BLaER1 (cell line): ENCODE data around the gene ACTRT2.

Source experiments
- H3K27ac ChIP-seq: shearing (Covaris generic); formaldehyde crosslinking; 2 replicates; pipeline ENCODE4 v1.8.1; 2022
- H3K27me3 ChIP-seq: shearing (Covaris generic); formaldehyde crosslinking; 2 replicates; pipeline ENCODE4 v1.8.1; 2022
- H3K36me3 ChIP-seq: shearing (Covaris generic); formaldehyde crosslinking; 2 replicates; pipeline ENCODE4 v1.8.1; 2022
- H3K4me1 ChIP-seq: shearing (Covaris generic); formaldehyde crosslinking; 2 replicates; pipeline ENCODE4 v1.8.1; 2022
- H3K4me2 ChIP-seq: shearing (Covaris generic); formaldehyde crosslinking; 2 replicates; pipeline ENCODE4 v1.8.1; 2022
- H3K4me3 ChIP-seq: shearing (Covaris generic); formaldehyde crosslinking; 2 replicates; pipeline ENCODE4 v1.8.1; 2022
- H3K9ac ChIP-seq: shearing (Covaris generic); formaldehyde crosslinking; 2 replicates; pipeline ENCODE4 v1.8.1; 2022
- H3K9me3 ChIP-seq: shearing (Covaris generic); formaldehyde crosslinking; 2 replicates; pipeline ENCODE4 v1.8.1; 2022
- H4K20me1 ChIP-seq: shearing (Covaris generic); formaldehyde crosslinking; 2 replicates; pipeline ENCODE4 v1.8.1; 2022
- Cebpa-rat ChIP-seq: shearing (Covaris generic); IDR thresholded peaks from 2 replicates; pipeline ENCODE4 v1.8.1; 2022

ACTRT2 gene

DNA sequence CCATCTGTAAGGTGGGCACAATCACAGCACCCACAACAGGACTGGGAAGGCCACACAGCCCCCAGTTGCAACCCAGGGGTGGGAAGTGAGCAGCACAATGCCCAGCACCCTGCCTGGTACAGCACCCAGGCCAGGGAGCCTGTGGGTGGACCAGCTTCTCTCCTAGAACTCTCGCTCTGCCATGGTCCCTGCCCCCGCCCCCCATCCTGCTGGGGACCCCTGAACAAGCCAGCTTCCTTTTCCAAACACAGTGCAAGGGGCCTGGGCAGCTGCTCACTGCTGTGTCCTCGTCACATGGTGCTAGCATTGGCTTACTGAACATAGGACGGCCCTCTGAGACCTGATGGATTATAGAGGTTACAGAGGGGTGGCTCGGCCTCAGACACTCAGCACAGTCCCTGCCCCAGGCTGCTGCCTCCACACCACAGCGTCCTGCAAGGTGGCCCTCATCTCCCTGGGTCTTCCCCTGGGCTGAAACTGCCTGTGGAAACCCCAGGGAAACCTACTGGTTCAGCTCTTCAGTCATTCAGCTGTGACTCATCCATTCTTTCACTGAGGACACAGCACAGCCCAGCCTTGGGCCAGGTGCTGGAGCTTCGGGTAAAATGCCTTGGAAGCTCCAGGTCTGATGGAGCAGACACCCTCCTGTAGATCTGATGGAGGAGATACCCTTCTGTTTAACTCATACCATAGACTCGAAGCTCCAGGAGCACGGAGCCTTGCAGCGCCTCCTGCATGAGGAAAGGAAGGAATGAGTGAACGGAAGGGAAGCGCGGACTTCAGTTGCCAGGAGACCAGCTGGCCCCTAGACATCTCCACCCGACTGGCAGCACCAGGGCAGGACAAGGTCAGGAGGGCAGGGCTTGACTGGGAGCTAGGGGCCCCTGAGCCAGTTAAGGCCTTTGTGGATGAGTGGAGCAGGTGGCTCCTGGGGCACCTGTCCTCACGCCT is 39.6 kb downstream of the ACTRT2 start:
- Histone ChIP-seq H4K20me1 (peaks cover 33% of the 10 kb centered on the region), H3K36me3 (no peaks in the 10 kb centered on the region), H3K27me3 (peaks cover 71% of the 10 kb centered on the region), H3K4me3 (no peak overlapping the region), H3K9me3 (no peaks in the 10 kb centered on the region), H3K4me1 (no peaks in the 10 kb centered on the region), H3K27ac (no peak overlapping the region), H3K9ac (no peak overlapping the region), H3K4me2 (no peak overlapping the region)
- no peak for TF ChIP-seq Cebpa-rat

DNA sequence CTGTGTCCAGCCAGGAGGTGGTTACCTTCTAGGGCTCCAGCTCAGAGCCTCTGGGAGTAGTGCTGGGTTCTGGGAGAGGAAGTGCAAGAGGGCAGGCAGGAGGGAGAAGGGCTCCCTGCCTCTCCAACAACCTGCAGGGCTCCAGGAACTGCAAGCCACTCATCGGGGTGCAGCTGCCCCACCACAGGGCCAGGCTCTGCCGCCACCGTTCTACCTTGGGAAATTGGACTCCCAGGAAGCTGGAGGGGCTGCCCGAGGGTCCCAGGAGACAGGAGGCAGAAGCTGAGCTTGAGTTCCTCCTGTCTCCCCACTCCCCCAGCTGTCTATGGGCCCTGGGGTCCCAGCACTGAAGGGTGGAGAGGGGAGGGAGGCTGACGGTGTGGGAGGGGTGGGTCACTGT is 40.3 kb downstream of the ACTRT2 start:
- H4K20me1 ChIP-seq: peaks cover 40% of the 10 kb centered on the region
- peaks cover 78% of the 10 kb centered on the region for H3K27me3 ChIP-seq

DNA sequence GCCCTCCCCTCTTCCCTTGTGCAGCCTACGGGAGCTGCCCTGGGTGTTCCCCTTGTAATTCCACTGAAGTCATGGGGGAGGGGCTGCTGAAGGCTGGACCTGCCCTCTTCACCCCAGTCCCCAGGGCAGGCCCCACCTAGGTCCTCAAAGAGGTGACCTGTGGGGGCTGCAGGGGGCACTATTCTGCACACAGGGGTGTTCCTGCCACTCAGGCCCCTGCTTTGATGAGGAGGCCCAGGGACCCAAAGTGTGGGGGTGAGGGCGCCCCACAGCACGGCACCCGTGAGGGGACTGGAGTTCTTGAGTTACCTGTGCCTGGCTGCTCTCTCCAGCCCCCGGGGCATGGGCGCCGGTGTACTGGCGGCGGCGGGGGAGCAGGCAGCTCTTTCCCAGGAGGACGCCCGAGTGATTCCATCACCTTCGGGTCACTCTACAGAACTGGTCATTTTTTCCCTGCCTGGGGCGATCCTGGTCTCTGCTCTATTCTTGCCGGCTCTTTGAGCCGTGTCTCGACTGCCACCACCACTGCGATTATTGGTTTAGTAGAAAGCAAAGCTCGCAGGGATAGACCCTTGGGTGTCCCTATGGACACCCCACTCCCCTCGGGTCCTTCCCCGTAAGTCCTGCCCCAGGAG is 40.8 kb downstream of the ACTRT2 start:
- H3K9ac ChIP-seq: no peak overlapping the region
- H4K20me1 ChIP-seq: peaks cover 45% of the 10 kb centered on the region
- H3K27ac ChIP-seq: no peak overlapping the region
- H3K4me1 ChIP-seq: no peaks in the 10 kb centered on the region
- H3K36me3 ChIP-seq: no peaks in the 10 kb centered on the region
- no peaks in the 10 kb centered on the region for H3K9me3 ChIP-seq
- no peak for TF ChIP-seq Cebpa-rat
- H3K4me3 ChIP-seq: no peak overlapping the region
- peaks cover 83% of the 10 kb centered on the region for H3K27me3 ChIP-seq
- H3K4me2 ChIP-seq: no peak overlapping the region

More for the DNA sequence above, 40.3 kb downstream of the ACTRT2 start:
- H3K9me3 ChIP-seq: no peaks in the 10 kb centered on the region
- TF ChIP-seq Cebpa-rat: no peak
- H3K36me3 ChIP-seq: no peaks in the 10 kb centered on the region
- no peak overlapping the region for H3K27ac ChIP-seq
- H3K4me2 ChIP-seq: no peak overlapping the region
- no peaks in the 10 kb centered on the region for H3K4me1 ChIP-seq
- no peak overlapping the region for H3K9ac ChIP-seq
- H3K4me3 ChIP-seq: no peak overlapping the region

DNA sequence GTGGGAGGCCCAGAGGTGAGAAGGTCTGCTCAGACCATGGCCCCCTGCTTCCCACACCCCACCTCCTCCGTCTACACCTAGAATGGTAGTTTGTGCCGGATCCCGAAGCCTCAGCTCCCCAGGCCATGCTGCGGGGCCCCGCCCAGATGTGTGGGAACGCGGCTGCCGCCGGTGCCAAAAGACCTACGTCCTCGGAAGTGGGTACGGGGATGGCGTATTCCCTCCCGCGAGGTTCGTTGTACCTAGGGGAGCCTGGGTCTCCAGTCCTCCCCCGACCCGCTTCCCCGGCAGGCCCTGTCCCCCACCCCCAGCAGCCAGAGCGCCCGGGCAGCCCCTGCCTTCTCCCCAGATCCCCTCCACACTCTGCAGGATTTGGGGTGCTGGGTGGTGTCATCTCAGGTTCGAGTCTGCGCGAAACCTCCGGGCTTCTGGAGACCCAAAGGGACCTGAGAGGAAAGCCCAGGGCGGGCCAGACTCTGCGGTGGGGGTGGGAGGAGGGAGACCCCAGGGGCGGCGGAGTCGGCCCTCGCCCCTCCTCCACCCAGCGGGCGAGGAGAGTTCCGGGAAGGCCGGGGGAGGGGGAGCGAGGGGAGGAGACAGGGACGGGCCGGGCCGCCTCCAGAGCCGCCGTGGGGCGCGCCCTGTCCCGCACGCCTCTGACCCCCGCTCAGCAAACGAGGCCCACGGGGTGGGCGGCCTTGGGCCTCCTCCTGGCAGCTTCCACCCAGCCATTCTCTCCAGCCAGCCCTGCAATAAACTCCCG is 41.5 kb downstream of the ACTRT2 start:
- Histone ChIP-seq H4K20me1 (peaks cover 52% of the 10 kb centered on the region), H3K9me3 (no peaks in the 10 kb centered on the region), H3K4me2 (no peak overlapping the region), H3K36me3 (no peaks in the 10 kb centered on the region), H3K4me1 (no peaks in the 10 kb centered on the region), H3K9ac (no peak overlapping the region), H3K27ac (no peak overlapping the region), H3K27me3 (peaks cover 86% of the 10 kb centered on the region), H3K4me3 (no peak overlapping the region)
- TF ChIP-seq Cebpa-rat: no peak

DNA sequence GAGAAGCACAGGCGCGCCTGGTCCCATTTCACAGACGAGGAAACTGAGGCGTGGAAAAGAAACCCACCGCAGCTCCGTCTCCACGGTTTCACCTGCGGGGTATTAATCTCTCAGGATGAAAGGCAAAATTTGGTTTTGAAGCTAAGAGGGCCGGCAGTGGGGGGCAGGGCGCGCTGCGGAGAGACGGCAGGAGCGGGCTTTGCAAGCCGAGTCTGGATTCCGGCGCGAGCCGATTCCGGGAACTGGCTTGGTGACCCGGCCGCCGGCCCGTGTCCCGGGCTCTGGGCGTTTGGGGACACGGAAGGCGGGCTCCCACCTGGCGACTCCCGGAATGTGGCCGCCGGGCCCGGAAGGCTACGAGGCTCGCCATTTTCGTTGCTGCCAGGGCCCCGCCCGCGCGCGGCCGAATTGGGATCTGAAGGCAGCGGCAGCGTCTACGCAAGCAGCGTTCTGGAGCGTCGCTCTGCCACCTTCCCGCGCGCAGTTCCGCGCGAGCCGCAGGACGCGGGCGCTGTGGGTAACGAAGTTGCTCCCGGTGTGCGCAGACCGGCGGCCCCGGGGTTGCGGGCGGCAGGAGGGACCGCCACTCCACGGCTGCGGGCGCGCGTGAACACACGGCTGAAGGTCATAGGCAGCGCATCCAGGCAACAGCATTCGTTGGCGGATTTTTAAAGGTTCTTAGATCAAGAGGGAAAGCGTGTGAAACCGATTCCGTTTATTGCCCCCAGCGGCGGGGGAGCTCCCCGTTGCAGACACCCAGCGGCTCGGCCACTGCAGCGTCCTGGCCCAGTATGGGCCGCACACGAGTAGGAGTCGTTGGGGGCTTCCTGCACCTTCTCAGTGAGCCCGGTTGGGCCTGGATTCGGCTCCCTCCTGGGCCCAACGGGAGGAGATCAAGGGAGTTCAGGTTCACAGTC is 42.4 kb downstream of the ACTRT2 start:
- Histone ChIP-seq H4K20me1 (peaks cover 58% of the 10 kb centered on the region), H3K4me2 (no peak overlapping the region), H3K9ac (no peak overlapping the region), H3K36me3 (no peaks in the 10 kb centered on the region), H3K4me1 (peaks cover 2% of the 10 kb centered on the region), H3K27ac (no peak overlapping the region), H3K9me3 (no peaks in the 10 kb centered on the region), H3K27me3 (peaks cover 86% of the 10 kb centered on the region), H3K4me3 (no peak overlapping the region)
- TF ChIP-seq Cebpa-rat: no peak

DNA sequence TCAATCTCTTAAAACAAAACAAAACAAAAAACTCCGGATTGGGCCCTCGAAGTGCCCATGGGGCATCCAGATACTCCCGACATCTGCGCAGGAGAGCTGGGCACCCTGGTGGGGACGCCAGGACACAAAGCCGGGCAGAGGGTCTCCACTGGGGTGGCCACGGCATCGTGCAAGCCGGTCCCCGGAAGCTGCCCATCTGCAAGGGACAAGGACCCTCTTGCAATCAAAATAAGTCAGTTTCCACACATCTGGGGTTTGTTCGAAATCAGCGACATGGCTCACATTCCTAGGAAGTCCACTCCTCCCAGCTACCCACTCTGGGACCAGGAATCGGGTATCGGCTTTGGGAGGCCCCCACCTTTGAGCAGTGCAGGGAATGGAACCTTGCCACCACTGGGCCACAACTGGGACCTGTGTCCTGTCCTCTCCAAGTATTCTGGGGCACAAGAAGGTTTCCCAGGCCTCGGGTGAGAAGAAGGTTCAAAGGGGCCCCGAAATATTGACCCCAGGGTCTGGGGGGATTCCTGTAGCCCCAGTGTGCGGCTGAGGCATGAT is 43.1 kb downstream of the ACTRT2 start:
- Histone ChIP-seq H3K27ac (no peak overlapping the region), H3K9me3 (no peaks in the 10 kb centered on the region), H3K9ac (no peak overlapping the region), H3K4me2 (no peak overlapping the region), H3K27me3 (peaks cover 87% of the 10 kb centered on the region), H3K4me1 (peaks cover 6% of the 10 kb centered on the region), H4K20me1 (peaks cover 62% of the 10 kb centered on the region), H3K36me3 (no peaks in the 10 kb centered on the region), H3K4me3 (no peak overlapping the region)
- TF ChIP-seq Cebpa-rat: no peak

DNA sequence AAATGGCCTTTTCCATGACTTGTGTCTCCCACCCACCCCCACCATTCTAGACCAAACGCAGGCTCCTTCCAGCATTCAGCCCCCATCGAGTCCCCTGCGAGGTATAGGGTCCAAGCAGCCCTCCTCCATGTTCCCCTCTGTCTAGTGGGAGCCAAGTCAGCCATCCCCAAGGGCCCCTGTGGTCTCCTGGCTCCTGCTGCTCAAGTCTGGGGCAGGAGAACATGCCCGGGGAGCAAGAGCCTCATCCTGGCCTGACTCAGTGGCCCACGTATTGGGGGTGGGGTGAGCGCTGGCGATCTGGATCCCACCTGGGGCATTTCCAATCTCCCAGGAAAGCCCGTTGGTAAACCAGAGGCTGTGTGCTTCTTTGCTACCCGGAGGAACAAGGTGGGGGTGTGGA is 43.6 kb downstream of the ACTRT2 start:
- H3K9me3 ChIP-seq: no peaks in the 10 kb centered on the region
- H3K4me1 ChIP-seq: peaks cover 6% of the 10 kb centered on the region
- H3K4me3 ChIP-seq: no peak overlapping the region
- no peak overlapping the region for H3K4me2 ChIP-seq
- no peak for TF ChIP-seq Cebpa-rat
- peaks cover 89% of the 10 kb centered on the region for H3K27me3 ChIP-seq
- peaks cover 65% of the 10 kb centered on the region for H4K20me1 ChIP-seq
- no peak overlapping the region for H3K27ac ChIP-seq
- no peak overlapping the region for H3K9ac ChIP-seq
- H3K36me3 ChIP-seq: no peaks in the 10 kb centered on the region

DNA sequence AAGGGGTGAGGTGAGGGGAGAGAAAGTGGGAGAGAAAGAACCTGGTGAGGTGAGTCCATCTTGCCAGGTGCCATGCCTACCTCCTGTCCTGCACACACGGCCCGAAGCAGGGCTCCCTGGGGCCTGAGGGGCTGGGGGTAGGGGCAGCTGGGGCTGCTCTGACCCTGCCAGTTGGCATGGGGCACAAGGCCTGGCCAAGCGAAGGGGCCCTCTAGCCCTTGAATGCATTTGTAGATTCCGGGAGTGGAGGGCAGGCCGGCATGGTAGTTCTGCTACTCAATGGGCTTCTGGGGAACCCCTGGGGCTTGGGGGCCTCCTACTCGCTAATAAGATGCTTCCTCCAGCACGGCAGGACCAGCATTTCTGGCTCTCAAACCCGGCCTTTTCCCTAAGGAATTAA is 44.1 kb downstream of the ACTRT2 start:
- no peak for TF ChIP-seq Cebpa-rat
- Histone ChIP-seq H3K4me2 (no peak overlapping the region), H3K9ac (no peak overlapping the region), H4K20me1 (peaks cover 64% of the 10 kb centered on the region), H3K9me3 (no peaks in the 10 kb centered on the region), H3K36me3 (no peaks in the 10 kb centered on the region), H3K4me3 (no peak overlapping the region), H3K27ac (no peak overlapping the region), H3K4me1 (peaks cover 6% of the 10 kb centered on the region), H3K27me3 (peaks cover 89% of the 10 kb centered on the region)

DNA sequence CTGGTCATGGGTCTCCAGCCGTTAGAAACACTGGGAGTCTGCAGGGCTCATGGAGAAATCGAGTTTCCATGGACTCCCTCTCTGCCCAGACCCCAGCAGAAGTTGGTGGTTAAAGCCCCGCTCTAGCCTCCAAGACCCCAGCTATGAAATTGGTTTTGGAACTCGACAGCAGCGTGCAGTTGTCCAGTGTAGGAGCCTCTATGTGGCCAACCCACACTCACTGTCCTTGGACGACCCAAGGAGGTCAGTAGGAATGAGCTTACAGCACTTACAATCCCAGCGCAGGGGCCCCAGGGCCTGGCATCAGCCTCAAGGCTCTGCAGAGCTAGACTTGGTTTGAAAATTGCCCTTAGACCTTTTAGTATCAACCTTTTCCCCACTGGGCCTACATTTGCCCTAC is 44.5 kb downstream of the ACTRT2 start:
- Histone ChIP-seq H4K20me1 (peaks cover 64% of the 10 kb centered on the region), H3K4me2 (no peak overlapping the region), H3K9ac (no peak overlapping the region), H3K4me1 (peaks cover 6% of the 10 kb centered on the region), H3K4me3 (no peak overlapping the region), H3K9me3 (no peaks in the 10 kb centered on the region), H3K27ac (no peak overlapping the region), H3K27me3 (peaks cover 89% of the 10 kb centered on the region), H3K36me3 (no peaks in the 10 kb centered on the region)
- TF ChIP-seq Cebpa-rat: no peak
